Measurements from ENCODE around the gene MOCS2. TPM values are rescaled to one million over a fixed set of nuclear protein-coding genes. Genes with fewer than 3 reads are reported as not detected.

Gene MOCS2
- total RNA-seq, 2 experiments from 2014 or later, result 20.7 to 21.6 TPM

Other genes with a start within 250 kb of the MOCS2 start
- gene ITGA2, start 120.4 kb downstream of the MOCS2 start, total RNA-seq, result 1 to 10 TPM; 2.2 to 2.3 TPM

Data from activated CD4-positive, alpha-beta memory T cell treated with anti-CD3 and anti-CD28 coated beads for 36 hours (primary cell).